GM21423 (cell line): Measurements from ENCODE around the gene TPGS1.
A peak's percentile ranks its signal among the peaks of the same experiment; 100 is the strongest.
"Not testable (repeated sequence)": the region's sequence is repeated elsewhere in the genome, so short reads cannot be mapped to it uniquely, and the experiment has no call there.

ENCODE experiments used
- ATAC-seq: cut with Tn5 transposase; IDR thresholded peaks from one replicate; pipeline ENCODE4 v1.9.1; 2021; ENCODE audit warnings: mild to moderate bottlenecking, moderate library complexity; ENCODE audit not compliant: unreplicated experiment

The TPGS1 gene

GRCh38 chr19:475360-475759 lies 31.9 kb upstream of the TPGS1 start:
- ATAC-seq: no peak

DNA sequence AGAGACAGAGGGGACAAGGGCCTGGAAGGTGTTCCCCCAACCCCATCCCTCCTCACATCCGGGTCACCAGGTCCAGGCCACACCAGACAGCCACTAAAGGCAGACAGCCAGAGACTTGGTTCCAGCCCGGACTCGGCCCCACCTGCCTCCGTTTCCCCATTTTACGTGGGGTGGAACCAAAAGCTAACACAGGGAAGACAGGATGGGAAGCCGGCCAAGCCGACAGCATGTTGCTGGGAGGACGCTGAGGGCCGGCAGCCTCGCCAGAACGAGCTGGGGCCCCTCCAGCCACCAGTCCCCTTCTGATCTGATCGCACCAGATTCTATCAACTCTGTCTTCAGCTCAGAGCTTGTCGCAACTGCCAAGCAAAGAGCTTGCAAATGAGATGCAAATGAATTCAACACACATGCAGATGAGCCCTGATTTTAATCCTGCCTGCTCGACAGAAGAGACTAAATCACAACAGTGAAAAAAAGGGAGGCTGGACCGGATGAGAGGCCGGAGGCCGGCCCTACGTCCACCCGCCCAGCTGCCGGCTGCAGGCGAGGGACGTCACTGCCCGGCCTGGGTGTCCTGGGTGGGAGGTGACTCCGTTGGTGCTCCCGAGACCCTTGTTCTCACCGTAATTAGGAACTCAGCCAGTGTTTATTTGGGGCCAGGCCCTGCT lies 28.9 kb upstream of the TPGS1 start:
- no peak for ATAC-seq

DNA sequence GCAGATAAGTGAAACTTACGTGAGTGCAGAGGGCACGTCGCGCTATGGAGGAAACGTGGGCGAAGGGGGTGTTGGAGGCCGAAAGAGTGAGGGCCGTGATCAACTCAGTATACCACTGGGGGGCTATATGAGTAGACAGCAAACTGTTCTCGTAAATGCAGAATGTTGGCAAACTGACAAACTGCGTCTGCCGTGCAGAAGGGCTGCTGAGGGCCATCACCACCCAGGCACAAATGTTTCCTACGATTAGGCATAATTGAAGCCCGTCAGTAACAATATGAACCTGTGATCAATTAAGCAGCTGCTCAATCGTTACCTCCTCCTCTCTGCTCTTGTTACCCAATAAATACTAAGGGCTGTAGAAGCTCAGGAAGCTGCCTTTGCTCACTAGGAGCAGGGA lies 28.3 kb upstream of the TPGS1 start:
- ATAC-seq: no peak

GRCh38 chr19:480016-480855 lies 27.1 kb upstream of the TPGS1 start:
- ATAC-seq: no peak

- not testable (repeated sequence) for ATAC-seq
Measured at GRCh38 chr19:481100-481499, 26.2 kb upstream of the TPGS1 start.

GRCh38 chr19:482186-483041 lies 24.9 kb upstream of the TPGS1 start:
- ATAC-seq: no peak

- no peak for ATAC-seq
Measured at GRCh38 chr19:483332-484072, 23.8 kb upstream of the TPGS1 start.

DNA sequence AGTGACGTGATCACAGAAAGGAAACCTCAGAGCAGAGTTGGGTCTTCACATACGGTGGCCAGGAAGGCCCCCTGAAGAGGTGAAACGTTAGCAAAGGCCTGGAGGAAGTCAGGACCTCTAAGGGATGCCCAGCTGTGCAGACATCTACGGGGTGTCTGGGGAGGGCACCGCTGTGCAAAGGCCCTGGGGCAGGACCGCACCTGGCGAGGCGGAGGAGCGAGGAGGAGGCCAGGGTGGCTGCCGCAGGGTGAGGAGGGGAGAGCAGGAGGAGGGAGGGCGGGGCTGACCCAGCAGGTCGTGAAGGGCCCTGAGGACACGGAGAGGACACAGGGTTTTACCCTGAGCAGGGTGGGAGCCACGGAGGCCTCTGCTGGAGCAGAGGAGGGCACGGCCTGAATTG lies 22.8 kb upstream of the TPGS1 start:
- no peak for ATAC-seq

DNA sequence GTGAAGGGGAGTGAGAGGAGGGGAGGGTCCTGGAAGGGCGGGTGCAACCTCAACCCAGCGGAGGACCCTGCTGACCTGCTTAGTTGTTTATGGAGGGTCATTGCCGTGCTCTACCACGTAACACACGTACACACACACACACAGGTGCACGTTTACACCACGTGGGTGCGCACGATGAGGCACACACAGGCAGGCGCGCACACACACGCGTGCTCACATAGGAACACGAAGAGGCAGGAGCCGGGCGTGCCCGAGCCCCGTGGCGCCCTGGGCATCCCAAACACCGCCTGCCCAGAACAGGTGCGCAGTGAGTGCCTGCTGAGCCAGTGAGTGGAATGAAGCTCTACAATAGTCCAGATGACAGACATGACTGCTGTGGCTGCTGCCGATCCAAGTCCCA lies 22.2 kb upstream of the TPGS1 start:
- no peak for ATAC-seq

DNA sequence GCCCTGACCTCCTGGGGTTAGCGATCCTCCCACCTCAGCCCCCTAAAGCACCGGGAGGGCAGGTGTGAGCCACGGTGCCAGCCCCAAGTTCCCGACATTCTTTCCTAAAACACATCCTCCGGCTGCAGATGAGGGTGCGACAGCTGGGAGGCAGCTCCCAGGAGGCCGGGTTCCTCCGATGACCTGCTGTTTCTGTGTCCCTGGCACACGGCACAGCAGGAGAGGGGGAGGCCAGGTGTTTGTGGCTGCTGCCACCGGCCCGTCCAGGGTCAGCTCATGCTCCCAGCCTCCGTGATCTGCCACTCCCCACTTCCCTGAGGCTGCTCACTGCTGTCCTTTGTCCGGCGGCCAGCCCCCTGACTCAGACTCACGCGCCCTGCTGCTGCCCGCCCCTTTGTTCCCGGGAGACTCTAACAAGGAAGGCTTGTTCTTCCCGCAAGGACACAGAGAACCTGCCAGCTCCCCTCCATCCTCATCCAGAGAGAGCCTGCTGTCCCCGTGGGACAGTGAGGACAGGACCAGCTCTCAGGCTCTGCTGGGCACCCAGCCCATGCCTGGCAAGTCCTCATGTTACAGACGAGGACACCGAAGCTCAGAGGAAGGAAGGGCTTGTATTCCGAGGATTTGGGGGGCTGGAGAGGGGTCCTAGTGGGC lies 21.6 kb upstream of the TPGS1 start:
- ATAC-seq: no peak

DNA sequence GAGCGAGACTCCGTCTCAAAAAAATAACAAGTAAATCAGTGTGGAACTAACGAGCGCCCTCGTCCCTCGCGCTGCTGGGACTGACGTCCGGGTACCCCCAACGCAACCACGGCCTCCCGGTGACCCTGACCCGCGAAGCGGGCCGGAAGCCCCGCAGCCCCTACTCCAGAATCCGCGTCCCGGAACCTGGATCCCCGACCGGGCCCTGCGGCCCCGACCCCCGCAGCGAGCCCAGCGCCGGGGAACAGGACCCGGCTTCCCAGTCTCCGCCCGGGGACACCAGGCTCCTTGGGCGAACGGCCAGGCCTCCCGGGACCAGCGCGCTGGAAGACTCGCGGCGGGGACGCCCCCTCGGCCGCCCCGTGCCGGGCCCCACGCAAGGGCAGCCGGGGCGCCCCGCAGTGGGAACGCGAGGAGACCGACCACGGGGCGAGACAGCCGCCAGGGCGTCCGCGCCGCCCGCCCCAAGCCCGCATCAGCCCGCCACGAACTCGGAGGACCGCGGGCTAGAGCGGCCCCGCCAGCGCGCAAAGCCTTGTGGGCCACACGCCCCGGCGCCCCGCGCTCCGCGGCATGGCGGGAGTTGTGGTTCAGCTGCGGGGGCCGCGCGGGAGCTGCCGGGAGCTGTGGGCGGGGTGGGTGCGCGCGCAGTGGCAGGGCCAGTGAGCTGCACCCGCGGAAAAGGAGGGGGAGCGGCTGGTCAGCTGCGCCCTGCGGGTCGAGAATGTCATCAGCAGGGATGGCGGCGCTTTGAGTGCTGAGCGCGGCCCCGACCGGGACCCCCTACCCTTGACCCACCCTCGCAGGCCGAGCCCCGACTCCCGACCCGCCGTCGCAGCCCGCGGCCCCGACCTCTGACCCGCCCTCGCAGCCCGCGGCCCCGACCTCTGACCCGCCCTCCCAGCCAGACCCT lies 18.5 kb upstream of the TPGS1 start:
- ATAC-seq: peak; percentile 84

DNA sequence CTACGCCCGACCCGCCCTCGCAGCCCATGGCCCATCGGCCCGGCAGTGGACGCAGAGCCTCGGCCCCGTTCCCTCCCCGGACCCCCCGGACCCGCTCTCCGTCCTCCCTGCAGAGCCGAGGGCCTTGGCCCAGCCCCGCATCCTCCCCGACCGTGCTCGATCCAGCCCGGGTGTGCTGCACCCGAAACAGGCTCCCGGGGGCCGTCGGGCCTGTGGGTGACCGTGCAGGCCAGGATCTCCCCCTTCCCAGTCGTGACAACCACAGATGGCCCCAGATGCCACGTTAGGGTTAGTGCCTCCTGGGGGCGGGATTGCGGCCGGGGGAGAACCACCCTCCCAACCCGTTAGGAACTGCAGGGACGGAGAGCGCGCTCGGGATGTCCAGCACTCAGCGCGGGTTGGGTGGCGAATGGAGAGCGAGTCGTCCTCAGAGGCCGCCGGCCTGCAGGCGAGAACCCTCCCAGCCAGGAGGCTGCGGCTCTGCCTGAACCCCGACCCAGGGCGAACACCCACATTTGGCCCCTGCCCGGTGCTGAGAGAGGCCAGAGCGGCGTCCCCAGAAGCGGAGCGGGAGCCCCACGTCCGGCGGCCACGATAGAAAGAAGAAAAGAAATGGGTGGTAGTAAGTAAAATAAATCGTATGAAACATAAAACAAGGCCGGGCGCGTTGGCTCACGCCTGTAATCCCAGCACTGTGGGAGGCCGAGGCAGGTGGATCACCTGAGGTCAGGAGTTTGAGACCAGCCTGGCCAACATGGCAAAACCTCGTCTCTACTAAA lies 17.7 kb upstream of the TPGS1 start:
- ATAC-seq: peak; percentile 16

- ATAC-seq: no peak
Measured at GRCh38 chr19:491146-491741, 16.1 kb upstream of the TPGS1 start.

GRCh38 chr19:492091-492531 lies 15.2 kb upstream of the TPGS1 start:
- no peak for ATAC-seq

DNA sequence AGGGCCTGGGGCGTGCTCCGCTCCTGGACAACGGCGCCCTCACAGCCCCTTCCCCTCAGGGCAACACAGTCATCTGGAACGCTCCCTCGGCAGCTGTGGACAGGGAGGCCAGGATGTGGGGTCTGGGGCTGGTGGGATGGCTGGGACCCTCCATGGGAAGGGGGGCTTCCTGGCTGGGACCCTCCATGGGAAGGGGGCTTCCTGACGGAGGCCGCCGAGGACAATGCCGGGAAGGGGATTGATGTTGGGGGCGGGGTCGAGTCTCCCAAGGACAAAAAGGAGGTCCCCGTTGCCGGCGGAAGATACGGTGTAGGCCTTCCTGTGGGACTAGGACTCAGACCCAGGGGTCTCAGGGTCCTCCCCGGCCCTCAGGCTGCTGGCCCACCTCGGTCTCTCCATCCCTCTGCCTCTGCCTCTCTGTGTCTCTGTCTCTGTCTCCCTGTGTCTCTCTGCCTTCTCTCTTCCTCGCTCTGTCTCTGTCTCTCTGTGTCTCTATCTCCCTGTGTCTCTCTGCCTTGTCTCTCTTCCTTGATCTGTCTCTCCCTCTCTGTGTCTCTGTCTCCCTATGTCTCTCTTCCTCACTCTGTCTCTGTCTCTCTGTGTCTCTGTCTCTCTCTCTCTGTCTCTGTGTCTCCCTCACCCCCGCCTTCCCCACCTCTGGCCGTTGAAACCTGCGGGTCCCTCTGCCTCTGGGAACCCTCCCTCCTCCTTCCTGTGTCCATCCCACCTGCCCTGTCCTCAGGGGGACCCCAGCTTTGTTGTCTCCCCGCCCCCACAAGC lies 13.7 kb upstream of the TPGS1 start:
- ATAC-seq: no peak

GRCh38 chr19:494171-495080 lies 12.9 kb upstream of the TPGS1 start:
- no peak for ATAC-seq
